KBM-7 (cell line): ENCODE data around the gene FBXO17.
"Not testable (repeated sequence)": the region's sequence is repeated elsewhere in the genome, so short reads cannot be mapped to it uniquely, and the experiment has no call there.

Source experiments
- DNase-seq: peaks from one replicate; pipeline ENCODE4 v3.0.0-alpha.2; 2015
- in situ Hi-C: fragments of 300-500 bp; cut with MboI; formaldehyde crosslinking; loops from 2 replicates; pipeline ENCODE4 v1.14.3; 2020; ENCODE audit warnings: low sequenced_read_pairs, low pct_unique_long_range_greater_than_20kb, mixed read lengths

The FBXO17 gene

GRCh38 chr19:38987745-38988144, 12.2 kb upstream of the FBXO17 start:
- in situ Hi-C loops, DNase-seq: not testable (repeated sequence)

- no peak for DNase-seq
- in situ Hi-C loops, result no loop called here
Measured at GRCh38 chr19:38985262-38985661, 9.7 kb upstream of the FBXO17 start.

GRCh38 chr19:38980583-38981374, 5.2 kb upstream of the FBXO17 start:
- no peak for DNase-seq
- in situ Hi-C loops, result no loop called here

- DNase-seq, result no peak
- in situ Hi-C loops, result no loop called here
Measured at GRCh38 chr19:38979812-38980211, 4.3 kb upstream of the FBXO17 start.

GRCh38 chr19:38978326-38978689, 2.8 kb upstream of the FBXO17 start:
- in situ Hi-C loops, result no loop called here

GRCh38 chr19:38977445-38978325, 2.1 kb upstream of the FBXO17 start:
- in situ Hi-C loops, result no loop called here
- DNase-seq, result no peak

More at GRCh38 chr19:38978326-38978689, 2.8 kb upstream of the FBXO17 start:
- DNase-seq, result no peak

GRCh38 chr19:38975861-38976271, 324 bp upstream of the FBXO17 start:
- in situ Hi-C loops, result no loop called here
- DNase-seq, result no peak

- in situ Hi-C loops, result no loop called here
- DNase-seq, result no peak
Measured at GRCh38 chr19:38974624-38975213, 823 bp downstream of the FBXO17 start.

GRCh38 chr19:38971672-38972071, 3.9 kb downstream of the FBXO17 start:
- in situ Hi-C loops, result no loop called here
- DNase-seq, result no peak

- in situ Hi-C loops, result no loop called here
Measured at GRCh38 chr19:38970664-38971532, 4.6 kb downstream of the FBXO17 start.

GRCh38 chr19:38966149-38966548, 9.4 kb downstream of the FBXO17 start:
- DNase-seq, in situ Hi-C loops: not testable (repeated sequence)

More at GRCh38 chr19:38970664-38971532, 4.6 kb downstream of the FBXO17 start:
- no peak for DNase-seq

- DNase-seq, result no peak
- in situ Hi-C loops, result no loop called here
Measured at GRCh38 chr19:38964738-38965137, 10.8 kb downstream of the FBXO17 start.

GRCh38 chr19:38959618-38960017, 15.9 kb downstream of the FBXO17 start:
- no peak for DNase-seq
- in situ Hi-C loops, result no loop called here

GRCh38 chr19:38958301-38958700, 17.2 kb downstream of the FBXO17 start:
- no peak for DNase-seq
- in situ Hi-C loops, result no loop called here

- DNase-seq, result no peak
- in situ Hi-C loops, result no loop called here
Measured at GRCh38 chr19:38956264-38956663, 19.3 kb downstream of the FBXO17 start.

- no peak for DNase-seq
- in situ Hi-C loops, result no loop called here
Measured at GRCh38 chr19:38953677-38954076, 21.9 kb downstream of the FBXO17 start.

- DNase-seq, result peak; percentile 86
- in situ Hi-C loops, result no loop called here
Measured at GRCh38 chr19:38952395-38953165, 23.0 kb downstream of the FBXO17 start.

GRCh38 chr19:38951187-38951586, 24.4 kb downstream of the FBXO17 start:
- DNase-seq, result no peak
- in situ Hi-C loops, result no loop called here
